GM20000 (cell line): ENCODE data around the gene NSMCE1.
"Not testable (repeated sequence)": the region's sequence is repeated elsewhere in the genome, so short reads cannot be mapped to it uniquely, and the experiment has no call there.

Experiments
- DNase-seq: peaks from one replicate; pipeline ENCODE4 v3.0.0; 2012; ENCODE audit warnings: low spot score
- TF ChIP-seq, protein P1 (sequence below): IDR thresholded peaks from 2 replicates; pipeline ENCODE4 v1.5.1; 2012; ENCODE audit warnings: mild to moderate bottlenecking, control low read depth; ENCODE audit errors: extremely low read depth, missing control alignments

The NSMCE1 gene

DNA sequence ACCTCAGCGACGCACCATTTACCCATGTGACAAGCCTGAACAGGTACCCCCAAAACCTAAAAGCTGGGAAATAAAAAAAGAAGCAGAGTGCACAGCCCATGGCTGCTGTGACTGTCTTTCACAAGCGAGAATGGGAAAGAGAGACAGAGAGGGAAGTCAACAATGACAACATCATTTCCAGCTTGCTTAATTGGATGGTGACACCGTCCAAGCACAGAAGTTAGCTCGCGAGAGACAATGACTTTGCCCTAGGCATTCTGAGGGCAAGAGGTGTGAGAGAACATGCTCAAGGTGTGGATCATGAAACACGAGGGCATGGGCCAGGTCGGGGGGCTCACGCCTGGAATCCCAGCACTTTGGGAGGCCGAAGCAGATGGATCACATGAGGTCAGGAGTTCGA is 19.3 kb upstream of the NSMCE1 start:
- no peak for DNase-seq
- TF ChIP-seq, protein P1, sequence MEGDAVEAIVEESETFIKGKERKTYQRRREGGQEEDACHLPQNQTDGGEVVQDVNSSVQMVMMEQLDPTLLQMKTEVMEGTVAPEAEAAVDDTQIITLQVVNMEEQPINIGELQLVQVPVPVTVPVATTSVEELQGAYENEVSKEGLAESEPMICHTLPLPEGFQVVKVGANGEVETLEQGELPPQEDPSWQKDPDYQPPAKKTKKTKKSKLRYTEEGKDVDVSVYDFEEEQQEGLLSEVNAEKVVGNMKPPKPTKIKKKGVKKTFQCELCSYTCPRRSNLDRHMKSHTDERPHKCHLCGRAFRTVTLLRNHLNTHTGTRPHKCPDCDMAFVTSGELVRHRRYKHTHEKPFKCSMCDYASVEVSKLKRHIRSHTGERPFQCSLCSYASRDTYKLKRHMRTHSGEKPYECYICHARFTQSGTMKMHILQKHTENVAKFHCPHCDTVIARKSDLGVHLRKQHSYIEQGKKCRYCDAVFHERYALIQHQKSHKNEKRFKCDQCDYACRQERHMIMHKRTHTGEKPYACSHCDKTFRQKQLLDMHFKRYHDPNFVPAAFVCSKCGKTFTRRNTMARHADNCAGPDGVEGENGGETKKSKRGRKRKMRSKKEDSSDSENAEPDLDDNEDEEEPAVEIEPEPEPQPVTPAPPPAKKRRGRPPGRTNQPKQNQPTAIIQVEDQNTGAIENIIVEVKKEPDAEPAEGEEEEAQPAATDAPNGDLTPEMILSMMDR = no peak

DNA sequence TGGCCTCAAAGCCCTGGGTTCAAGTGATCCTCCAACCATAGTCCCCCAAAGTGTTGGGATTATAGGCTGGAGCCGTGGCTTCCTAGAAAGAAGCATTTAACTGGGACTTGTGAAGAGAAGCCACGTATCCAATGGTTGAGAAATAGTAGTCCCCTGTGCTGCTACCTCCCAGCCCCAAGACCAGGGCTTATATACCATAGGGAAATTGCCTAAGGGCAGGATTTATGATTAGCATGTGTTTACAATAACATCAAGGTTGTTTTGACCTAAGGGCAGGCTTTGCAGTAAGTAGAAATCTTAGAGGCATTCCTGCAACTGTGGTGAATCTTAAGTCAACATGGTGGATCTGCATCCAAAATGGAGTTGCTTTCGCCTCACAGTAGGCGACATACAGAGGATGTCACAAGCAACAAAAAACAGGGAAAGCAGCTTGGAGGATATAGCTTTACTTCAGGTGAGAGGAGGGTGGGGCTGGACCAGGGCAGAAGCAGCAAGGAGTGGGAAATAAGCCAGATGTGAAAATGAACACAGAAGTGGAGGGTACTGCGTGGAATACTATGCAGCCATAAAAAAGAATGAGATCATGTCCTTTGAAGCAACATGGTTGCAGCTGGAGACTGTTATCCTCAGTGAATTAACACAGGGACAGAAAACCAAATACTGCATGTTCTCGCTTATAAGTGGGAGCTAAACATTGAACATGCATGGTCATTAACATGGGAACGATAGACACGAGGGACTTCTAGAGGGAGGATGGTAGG is 18.7 kb upstream of the NSMCE1 start:
- no peak for DNase-seq
- TF ChIP-seq, protein P1 = no peak

DNA sequence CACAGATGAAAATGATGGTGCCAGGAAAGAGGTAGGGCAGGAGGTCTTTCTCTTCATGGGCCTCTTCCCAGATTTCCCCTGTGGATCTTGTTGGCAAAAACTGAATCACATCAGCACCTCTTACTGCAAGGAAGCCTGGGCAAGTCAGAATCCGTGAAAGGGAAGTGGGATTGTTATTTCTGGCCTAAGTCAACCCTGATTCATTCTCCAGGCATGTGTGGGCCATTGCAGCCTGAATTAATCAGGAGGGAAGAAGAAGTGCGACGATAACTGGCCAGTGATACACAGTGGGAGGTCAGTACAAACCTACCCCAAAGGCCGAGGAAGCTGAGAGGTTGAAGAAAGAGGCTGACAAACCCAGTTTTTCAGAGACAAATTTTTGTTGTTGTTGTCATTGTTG is 17.9 kb upstream of the NSMCE1 start:
- TF ChIP-seq, protein P1 = no peak
- DNase-seq = no peak

DNA sequence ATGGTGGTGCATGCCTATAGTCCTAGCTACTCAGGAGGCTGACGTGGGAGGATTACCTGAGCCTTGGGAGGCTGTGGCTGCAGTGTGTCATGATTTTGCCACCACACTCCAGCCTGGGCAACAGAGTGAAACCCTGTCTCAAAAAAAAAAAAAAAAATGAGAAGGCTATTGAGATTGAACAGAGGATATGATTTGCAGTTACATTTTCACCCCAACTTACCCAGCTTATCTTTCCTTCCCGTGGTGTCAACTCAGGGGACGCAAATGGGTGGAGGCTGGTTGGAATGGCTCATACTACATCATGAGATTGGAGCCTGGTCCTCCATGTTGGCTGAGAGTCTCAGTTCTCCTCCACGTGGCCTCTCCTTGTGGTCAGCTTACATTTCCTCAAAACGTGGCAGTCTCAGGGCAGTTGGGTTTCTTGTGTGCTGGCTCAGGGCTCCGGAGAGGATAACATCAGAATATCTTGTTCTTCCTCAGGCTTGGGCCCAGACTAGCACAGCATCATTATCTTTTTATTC is 17.2 kb upstream of the NSMCE1 start:
- DNase-seq = no peak
- TF ChIP-seq, protein P1 = no peak

DNA sequence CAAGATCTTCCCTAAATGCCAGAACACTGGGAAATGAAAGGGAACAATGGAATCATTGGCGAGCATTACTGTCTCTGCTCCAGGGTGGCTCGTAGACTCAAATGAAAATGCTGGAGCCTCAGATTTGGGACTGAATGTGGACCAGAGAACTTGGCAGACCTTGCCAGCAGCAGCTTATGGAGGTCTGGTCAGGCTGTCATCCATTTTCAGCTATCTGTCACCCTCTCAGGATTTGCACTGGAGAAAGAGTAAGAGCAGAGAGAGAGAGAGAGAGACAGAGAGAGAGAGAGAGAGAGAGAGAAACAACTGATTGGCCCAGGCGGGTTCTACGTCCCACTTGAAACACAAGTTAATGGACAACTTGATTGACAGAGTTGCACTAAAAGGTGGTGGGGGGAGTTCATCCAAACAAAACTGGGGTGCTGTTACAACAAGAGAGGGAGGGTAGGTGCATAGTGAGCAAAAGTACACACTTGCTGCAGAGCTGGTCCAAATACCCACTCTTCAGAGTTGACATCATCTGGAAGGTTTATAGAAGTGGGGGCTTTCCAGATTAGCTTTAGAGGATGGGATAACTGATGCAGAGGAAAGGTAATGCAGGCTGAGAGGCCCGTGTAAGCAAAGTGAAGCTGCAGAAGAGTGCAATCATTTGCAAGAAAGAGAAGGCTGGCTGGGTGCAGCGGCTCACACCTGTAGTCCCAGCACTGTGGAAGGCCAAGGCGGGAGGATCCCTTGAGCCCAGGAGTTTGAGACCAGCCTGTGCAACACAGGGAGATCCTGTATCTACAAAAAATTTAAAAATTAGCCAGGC is 16.5 kb upstream of the NSMCE1 start:
- TF ChIP-seq, protein P1 = no peak
- no peak for DNase-seq

DNA sequence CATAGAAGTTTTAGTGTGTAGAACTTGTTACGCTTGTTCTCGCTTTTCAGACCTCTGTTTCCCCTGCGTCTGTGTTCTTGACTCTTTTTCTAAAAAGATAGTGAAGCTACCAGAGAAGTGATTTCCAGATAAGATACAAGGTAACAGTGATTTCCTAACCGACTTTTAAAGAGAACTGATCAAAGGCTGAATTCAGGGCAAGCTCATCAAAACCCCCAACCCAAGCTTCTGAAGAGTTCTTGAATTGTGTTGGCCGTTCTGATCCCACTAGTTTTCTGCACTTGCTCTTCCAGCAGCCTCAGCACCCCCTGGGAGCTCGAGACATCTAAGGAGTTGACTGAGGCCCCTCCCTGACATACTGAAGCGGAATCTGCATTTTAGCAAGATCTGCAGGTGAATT is 12.7 kb upstream of the NSMCE1 start:
- TF ChIP-seq, protein P1 = no peak

DNA sequence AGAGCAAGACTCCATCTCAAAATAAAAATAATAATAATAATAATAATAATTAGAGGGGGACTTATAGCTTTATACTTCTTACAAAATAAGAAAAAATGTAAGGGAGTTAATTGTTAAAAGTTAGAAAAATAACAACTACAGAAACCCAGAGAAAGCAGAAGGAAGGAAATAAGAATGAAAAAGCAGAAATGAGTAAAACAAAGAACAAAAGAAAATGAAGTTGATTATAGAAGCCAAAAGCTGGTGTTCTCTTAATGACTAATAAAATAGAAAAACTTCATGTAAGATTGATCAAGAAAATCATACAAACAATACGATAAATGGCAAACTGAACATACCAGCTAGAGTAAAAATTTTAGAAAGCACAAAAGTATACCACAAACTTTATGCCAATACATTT is 6.8 kb upstream of the NSMCE1 start:
- DNase-seq = no peak
- TF ChIP-seq, protein P1 = no peak

More for the DNA sequence above, 12.7 kb upstream of the NSMCE1 start:
- DNase-seq = no peak

DNA sequence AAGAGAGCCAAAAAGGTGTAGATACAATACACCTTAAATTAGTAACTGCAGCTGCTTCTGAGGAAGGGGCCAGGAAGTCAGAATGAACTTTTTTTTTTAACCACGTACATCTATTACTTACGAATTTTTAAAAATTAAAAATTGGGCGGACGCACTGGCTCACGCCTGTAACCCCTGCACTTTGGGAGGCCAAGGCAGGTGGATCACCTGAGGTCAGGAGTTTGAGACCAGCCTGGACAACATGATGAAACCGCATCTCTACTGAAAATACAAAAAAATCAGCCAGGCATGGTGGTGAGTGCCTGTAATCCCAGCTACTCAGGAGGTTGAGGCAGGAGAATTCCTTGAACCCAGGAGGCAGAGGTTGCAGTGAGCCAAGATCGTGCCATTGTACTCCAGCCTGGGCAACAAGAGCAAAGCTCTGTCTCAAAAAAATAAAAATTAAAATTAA is 5.9 kb upstream of the NSMCE1 start:
- DNase-seq = not testable (repeated sequence)
